Adrenal gland (tissue), 12 donors: Measurements from ENCODE around the gene HOXA13. TPM values are rescaled to one million over a fixed set of nuclear protein-coding genes. Genes with fewer than 3 reads are reported as not detected.

Experiments used
- DNase-seq, 7 donors: peaks; one replicate each; pipeline ENCODE4 v3.0.0-alpha.2; 2019 to 2020
- H3K27ac ChIP-seq, 5 donors: fragments of 200-600 bp; sonication (generic) in 4 of 5; 1 replicate in 3 of 5; 2 replicates in 2 of 5; pipeline versions ENCODE4 v1.5.1 to v1.8.0; 2016 to 2020; ENCODE audit warnings: mild to moderate bottlenecking in 1 of 5
- H3K27me3 ChIP-seq: fragments of 200-600 bp; 2 replicates; pipeline ENCODE4 v1.8.0; 2021
- H3K36me3 ChIP-seq, 2 donors: fragments of 200-600 bp; replicated peaks in 1 of 2; 1 replicate in 1 of 2; 2 replicates in 1 of 2; pipeline versions ENCODE4 v1.5.1 to v1.8.0; 2018 to 2022
- H3K4me1 ChIP-seq, 2 donors: fragments of 200-600 bp; replicated peaks in 1 of 2; 1 replicate in 1 of 2; 2 replicates in 1 of 2; pipeline versions ENCODE4 v1.5.1 to v1.8.0; 2018 to 2021
- H3K4me3 ChIP-seq, 4 donors: fragments of 200-600 bp; sonication (generic) in 3 of 4; one replicate each; pipeline ENCODE4 v1.5.1; 2016 to 2018
- H3K9me3 ChIP-seq, 3 donors: fragments of 200-600 bp; sonication (generic) in 1 of 3; replicated peaks in 1 of 3; 1 replicate in 2 of 3; 2 replicates in 1 of 3; pipeline versions ENCODE4 v1.5.1 to v1.8.0; 2016 to 2021
- POLR2A ChIP-seq, 2 donors: fragments of 450-650 bp; IDR thresholded peaks; one replicate each; pipeline ENCODE4 v1.6.1; 2017; ENCODE audit warnings: antibody characterized with exemption in 2 of 2, mild to moderate bottlenecking in 2 of 2, moderate library complexity in 1 of 2
- WGBS, 4 donors: extraction: QIAGEN DNeasy Blood & Tissue Kit in 2 of 4; methylation state at CpG; one replicate each; pipeline versions ENCODE4 v1.1.5 to v1.1.7; 2013 to 2017; 5-methylcytosine and 5-hydroxymethylcytosine counted together
- intact Hi-C, 2 donors: fragments of 100-400 bp; cut with DNase I; formaldehyde crosslinking; loops; one replicate each; pipeline versions ENCODE4 v1.14.1 to v1.15.0; 2022 to 2023
- polyA plus RNA-seq, 3 donors: library from polyadenylated mRNA; stranded (reverse); fragments of 200-250 nt in 2 of 3; fragments of 350-450 nt in 1 of 3; fragmentation: Illumina TruSeq in 1 of 3; extraction: RNeasy Lipid Tissue Mini Kit (QIAGEN cat#74804) in 1 of 3; gene quantifications; one replicate each; pipeline ENCODE4 v1.2.3, GENCODE V29; 2013 to 2014
- total RNA-seq, 9 donors: library from RNA; depleted of rRNA in 4 of 9; stranded (reverse); fragments of >200 nt in 4 of 9; fragments of 120-200 nt in 1 of 9; fragmentation: NEBNext Ultra II Directional in 1 of 9; extraction: Animal tissue kit (Norgen Biotek cat#: 25700) in 1 of 9; gene quantifications; one replicate each; pipeline versions ENCODE4 v1.1.0 to v1.2.4, GENCODE V29; 2013 to 2023
- TF ChIP-seq, protein P1 (sequence below), 6 experiments: fragments of 450-650 bp in 4 of 6; fragments of 200-600 bp in 2 of 6; sonication (generic) in 1 of 6; IDR thresholded peaks; 1 replicate in 5 of 6; 2 replicates in 1 of 6; pipeline versions ENCODE4 v1.5.1 to v1.8.0; 2016 to 2021; ENCODE audit warnings: antibody characterized with exemption in 6 of 6, mild to moderate bottlenecking in 2 of 6, moderate library complexity in 1 of 6
- donor health status: healthy with polysubstance abuse.
- donor health status: Bipolar disorder and iron deficiency.
- donor health status: DM: yes; HTN: yes; CAD: no.
- donor health status: DM: no; HTN: no; CAD: no.
- donor health status: DM: no; HTN: no; CAD: no.
- donor health status: DM: yes; HTN: yes; CAD: no.

The HOXA13 gene
- total and polyA plus RNA-seq, 12 donors = 0.17 to 1.4 (median 0.56) TPM; not detected in 1

DNA sequence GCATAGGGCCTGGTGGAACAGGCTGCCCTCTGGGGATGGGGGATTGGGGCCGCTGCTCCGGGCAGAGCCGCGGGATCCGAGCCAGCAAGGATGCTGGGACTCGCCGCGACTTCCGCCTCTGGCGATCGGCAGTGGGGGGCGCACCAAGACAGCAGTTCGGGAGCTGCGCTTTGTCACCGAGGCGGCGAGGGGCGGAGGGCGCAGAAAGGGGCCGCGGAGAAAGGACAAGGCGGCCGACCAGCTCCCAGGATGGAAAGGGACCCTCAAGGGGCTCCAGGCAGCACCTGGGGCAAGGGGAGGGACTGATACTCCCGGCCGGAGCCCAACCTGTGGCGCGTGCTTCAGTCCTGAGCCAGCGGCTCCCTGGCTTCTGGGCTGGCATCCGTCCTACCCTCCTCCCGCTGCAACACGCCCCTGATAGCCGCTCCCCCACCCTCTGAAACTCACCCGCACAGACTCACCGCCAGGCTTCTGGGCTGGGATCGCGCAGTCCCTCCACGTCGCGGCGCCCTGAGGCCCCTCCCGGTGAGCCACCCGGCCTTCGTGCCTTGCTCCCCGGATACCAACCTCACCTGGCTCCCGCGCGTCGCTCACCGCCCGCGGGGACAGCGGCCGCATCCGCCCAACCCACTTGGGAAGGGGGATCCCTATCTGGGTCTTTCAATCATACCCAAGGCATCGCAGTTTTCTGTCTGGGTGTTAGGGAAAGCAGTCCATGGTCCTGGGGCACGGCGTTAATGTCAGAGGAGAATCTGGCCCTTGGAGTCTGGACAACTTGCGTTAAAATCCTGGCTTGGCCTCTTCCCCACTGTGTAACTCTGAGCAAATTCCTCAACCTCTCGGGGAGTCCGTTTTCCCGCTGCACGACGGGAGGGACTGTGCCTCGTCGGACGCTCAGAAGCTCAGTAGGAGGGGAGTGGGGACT lies 35.8 kb upstream of the HOXA13 start:
- intact Hi-C loops = loop anchor here in 1 of 2 donors (10.0 kb wide), 1 partner anchor 339 kb away; no protein-coding TSS in a partner anchor
- H3K27ac ChIP-seq = no peak overlapping the region
- H3K27me3 ChIP-seq = peaks cover 30% of the 10 kb centered on the region
- no peaks in the 10 kb centered on the region for H3K36me3 ChIP-seq
- H3K9me3 ChIP-seq = no peaks in the 10 kb centered on the region
- WGBS, 4 donors = 7 to 45% (median 23%) methylated on average over 7 to 66 of the region's 66 CpGs
- TF ChIP-seq, protein P1, sequence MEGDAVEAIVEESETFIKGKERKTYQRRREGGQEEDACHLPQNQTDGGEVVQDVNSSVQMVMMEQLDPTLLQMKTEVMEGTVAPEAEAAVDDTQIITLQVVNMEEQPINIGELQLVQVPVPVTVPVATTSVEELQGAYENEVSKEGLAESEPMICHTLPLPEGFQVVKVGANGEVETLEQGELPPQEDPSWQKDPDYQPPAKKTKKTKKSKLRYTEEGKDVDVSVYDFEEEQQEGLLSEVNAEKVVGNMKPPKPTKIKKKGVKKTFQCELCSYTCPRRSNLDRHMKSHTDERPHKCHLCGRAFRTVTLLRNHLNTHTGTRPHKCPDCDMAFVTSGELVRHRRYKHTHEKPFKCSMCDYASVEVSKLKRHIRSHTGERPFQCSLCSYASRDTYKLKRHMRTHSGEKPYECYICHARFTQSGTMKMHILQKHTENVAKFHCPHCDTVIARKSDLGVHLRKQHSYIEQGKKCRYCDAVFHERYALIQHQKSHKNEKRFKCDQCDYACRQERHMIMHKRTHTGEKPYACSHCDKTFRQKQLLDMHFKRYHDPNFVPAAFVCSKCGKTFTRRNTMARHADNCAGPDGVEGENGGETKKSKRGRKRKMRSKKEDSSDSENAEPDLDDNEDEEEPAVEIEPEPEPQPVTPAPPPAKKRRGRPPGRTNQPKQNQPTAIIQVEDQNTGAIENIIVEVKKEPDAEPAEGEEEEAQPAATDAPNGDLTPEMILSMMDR (IDR thresholded peaks at IDR 0.05) = peak; percentile 22 to 57 (median 47)
- TF ChIP-seq POLR2A (IDR thresholded peaks at IDR 0.05) = no peak
- peak overlapping the region in 2 of 4 donors; percentile 16 to 58 for H3K4me3 ChIP-seq
- DNase-seq = peak in 6 of 7 donors; percentile 52 to 77 (median 64)
- H3K4me1 ChIP-seq = peaks cover 0 to 18% of the 10 kb centered on the region in 2 donors

DNA sequence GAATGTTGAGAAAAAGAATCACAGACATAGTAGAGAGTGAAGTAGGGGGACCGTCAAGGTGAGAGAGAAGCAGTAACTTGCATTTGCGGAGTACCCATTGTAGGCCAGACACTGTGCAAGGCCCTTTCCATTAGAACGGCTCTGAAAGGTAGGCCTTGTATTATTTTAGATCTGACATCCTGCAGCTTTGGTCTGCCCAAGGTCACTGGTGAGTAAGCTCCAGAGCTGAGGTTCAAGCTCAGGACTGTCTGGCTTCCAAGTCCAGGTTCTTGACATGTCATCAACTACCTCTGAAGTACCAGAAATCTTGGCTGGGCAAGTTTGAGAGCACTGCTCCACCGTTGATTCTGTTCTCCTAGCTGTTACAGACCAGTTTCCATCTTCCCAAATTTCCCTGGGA lies 29.6 kb upstream of the HOXA13 start:
- intact Hi-C loops = no loop called here
- Histone ChIP-seq H3K27ac (no peak overlapping the region), H3K4me1 (no peaks in the 10 kb centered on the region), H3K27me3 (peaks cover 25% of the 10 kb centered on the region), H3K36me3 (no peaks in the 10 kb centered on the region), H3K4me3 (no peak overlapping the region), H3K9me3 (no peaks in the 10 kb centered on the region)
- TF ChIP-seq, protein P1 (IDR thresholded peaks at IDR 0.05) = no peak
- TF ChIP-seq POLR2A (IDR thresholded peaks at IDR 0.05) = no peak
- DNase-seq = peak in 5 of 7 donors; percentile 45 to 66 (median 56)
- 50 to 64% (median 56%) methylated on average over 4 of the region's 4 CpGs for WGBS, 4 donors

DNA sequence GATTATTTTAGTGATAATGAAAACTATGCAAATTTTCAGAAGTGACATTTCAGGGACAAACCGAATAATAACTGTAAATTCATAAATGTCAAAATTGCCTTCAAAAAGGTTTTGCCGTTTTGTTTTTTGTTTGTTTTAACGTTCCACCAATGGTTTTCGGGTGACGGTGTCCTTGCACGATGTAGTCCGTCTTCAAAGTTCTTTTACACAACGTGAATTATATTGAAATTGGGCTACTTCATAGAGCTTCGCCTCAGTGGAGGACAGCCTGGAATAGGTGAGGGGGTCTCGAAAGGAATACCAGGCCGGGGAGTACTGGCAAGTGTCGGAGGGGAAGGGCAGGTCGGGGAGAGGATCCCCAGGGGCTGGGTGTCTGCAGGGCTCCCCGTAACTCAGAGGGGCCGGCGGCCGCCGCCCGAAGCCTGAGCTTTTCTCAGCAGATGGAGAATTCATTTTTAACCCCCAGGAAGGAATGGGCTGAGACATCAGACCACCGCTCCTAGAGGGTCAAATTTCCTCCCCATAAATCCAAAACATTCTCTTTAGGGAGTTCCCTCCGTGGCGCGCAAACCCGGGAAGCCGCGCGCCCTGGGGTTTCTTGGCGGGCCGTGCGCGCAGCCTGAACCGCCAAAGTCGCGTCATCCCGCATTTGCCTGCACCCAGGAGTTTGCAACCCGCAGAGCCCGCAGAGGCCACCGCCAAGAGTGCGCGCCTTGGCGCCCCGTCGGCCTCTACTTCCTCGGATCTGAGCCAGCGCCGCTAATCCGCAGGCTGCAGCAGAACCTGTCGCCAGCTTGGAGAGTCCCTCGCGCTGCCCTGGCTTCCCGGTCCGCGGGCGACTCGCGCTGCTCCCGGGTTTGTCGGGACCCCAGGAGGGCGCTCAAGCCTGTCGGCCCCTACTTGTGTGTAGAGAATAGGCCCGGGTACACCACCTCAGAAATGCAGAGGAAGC lies 25.4 kb upstream of the HOXA13 start:
- 16 to 20% (median 20%) methylated on average over 25 to 61 of the region's 61 CpGs for WGBS, 4 donors

More for the DNA sequence above, 25.4 kb upstream of the HOXA13 start:
- H3K27me3 ChIP-seq = peaks cover 63% of the 10 kb centered on the region
- no peak for TF ChIP-seq POLR2A (IDR thresholded peaks at IDR 0.05)
- TF ChIP-seq, protein P1 (IDR thresholded peaks at IDR 0.05) = no peak
- H3K9me3 ChIP-seq = no peaks in the 10 kb centered on the region
- H3K4me1 ChIP-seq = no peaks in the 10 kb centered on the region
- H3K36me3 ChIP-seq = no peaks in the 10 kb centered on the region
- no peak overlapping the region for H3K27ac ChIP-seq
- DNase-seq = peak in 1 of 7 donors; percentile 28
- no peak overlapping the region for H3K4me3 ChIP-seq
- intact Hi-C loops = no loop called here
